ENCODE results near the gene SCO1. TPM values are rescaled to one million over a fixed set of nuclear protein-coding genes. Genes with fewer than 3 reads are reported as not detected.
"Not testable (repeated sequence)": the region's sequence is repeated elsewhere in the genome, so short reads cannot be mapped to it uniquely, and the experiment has no call there.

The SCO1 gene
- total and polyA plus RNA-seq, 8 donors = 8.0 to 61.1 (median 13.4) TPM

DNA sequence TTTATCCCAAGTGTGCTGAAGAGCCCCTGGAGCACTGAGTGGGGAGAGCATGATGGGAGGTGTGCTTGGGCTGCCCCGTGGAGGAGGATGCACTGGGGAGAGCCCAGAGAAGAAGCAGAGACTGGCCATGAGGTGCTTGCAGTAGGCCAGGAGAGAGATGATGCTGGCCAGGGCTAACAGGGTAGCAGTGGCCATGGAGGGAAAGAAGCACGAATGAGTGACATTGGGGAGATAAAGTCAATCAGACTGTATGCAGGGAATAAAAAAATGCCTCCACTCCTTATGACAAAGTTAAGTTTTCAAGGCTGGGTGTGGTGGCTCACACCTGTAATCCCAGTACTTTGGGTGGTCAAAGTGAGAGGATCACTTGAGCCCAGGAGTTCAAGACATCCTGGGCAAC lies 37.9 kb upstream of the SCO1 start:
- peaks cover 13 to 47% (median 35%) of the 10 kb centered on the region in 4 donors for H3K4me1 ChIP-seq
- no peak overlapping the region for H3K4me3 ChIP-seq
- DNase-seq = no peak
- no peaks in the 10 kb centered on the region for H3K9me3 ChIP-seq
- no peak overlapping the region for H3K27ac ChIP-seq
- intact Hi-C loops (cut with DNase I; ENCODE audit: low total_unique reads) = loop anchor here (5.0 kb wide), 1 partner anchor 112 kb away; no protein-coding TSS in a partner anchor
- TF ChIP-seq POLR2A (IDR thresholded peaks at IDR 0.05) (no peak), EP300 (IDR thresholded peaks at IDR 0.05) (no peak), POLR2AphosphoS5 (IDR thresholded peaks at IDR 0.05) (no peak)
- TF ChIP-seq, protein P1, sequence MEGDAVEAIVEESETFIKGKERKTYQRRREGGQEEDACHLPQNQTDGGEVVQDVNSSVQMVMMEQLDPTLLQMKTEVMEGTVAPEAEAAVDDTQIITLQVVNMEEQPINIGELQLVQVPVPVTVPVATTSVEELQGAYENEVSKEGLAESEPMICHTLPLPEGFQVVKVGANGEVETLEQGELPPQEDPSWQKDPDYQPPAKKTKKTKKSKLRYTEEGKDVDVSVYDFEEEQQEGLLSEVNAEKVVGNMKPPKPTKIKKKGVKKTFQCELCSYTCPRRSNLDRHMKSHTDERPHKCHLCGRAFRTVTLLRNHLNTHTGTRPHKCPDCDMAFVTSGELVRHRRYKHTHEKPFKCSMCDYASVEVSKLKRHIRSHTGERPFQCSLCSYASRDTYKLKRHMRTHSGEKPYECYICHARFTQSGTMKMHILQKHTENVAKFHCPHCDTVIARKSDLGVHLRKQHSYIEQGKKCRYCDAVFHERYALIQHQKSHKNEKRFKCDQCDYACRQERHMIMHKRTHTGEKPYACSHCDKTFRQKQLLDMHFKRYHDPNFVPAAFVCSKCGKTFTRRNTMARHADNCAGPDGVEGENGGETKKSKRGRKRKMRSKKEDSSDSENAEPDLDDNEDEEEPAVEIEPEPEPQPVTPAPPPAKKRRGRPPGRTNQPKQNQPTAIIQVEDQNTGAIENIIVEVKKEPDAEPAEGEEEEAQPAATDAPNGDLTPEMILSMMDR (IDR thresholded peaks at IDR 0.05) = no peak
- WGBS, 5 donors = 67 to 84% (median 75%) methylated on average over 2 of the region's 2 CpGs
- H3K36me3 ChIP-seq = no peaks in the 10 kb centered on the region
- no peaks in the 10 kb centered on the region for H3K27me3 ChIP-seq

DNA sequence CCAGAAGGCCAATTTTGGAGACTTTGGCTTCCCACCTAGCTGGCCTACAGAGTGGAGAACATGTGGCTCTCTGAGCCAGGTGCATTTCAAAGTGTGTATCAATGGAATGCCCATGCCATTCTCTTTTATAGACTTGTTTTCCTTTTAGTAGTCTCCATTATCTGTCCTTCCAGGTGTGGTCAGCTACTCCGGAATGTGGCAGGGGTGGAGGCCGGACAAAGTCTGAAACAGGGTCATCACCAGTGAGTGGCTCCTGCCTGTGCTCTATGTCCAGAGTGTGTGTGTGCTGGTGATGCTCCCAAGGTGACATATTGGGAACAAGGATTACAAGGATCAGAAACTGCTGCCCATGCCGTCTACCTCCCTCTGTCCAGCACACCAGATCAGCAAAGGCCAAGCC lies 36.3 kb upstream of the SCO1 start:
- intact Hi-C loops (cut with DNase I; ENCODE audit: low total_unique reads) = no loop called here
- peaks cover 0 to 7% (median 0%) of the 10 kb centered on the region in 3 donors for H3K27me3 ChIP-seq
- TF ChIP-seq POLR2AphosphoS5 (IDR thresholded peaks at IDR 0.05) (no peak), POLR2A (IDR thresholded peaks at IDR 0.05) (no peak), EP300 (IDR thresholded peaks at IDR 0.05) (no peak)
- TF ChIP-seq, protein P1 (IDR thresholded peaks at IDR 0.05) = no peak
- DNase-seq = no peak
- 68 to 81% (median 72%) methylated on average over 3 of the region's 3 CpGs for WGBS, 5 donors
- no peaks in the 10 kb centered on the region for H3K36me3 ChIP-seq
- H3K4me3 ChIP-seq = no peak overlapping the region
- H3K9me3 ChIP-seq = no peaks in the 10 kb centered on the region
- peaks cover 13 to 47% (median 31%) of the 10 kb centered on the region in 4 donors for H3K4me1 ChIP-seq
- no peak overlapping the region for H3K27ac ChIP-seq

DNA sequence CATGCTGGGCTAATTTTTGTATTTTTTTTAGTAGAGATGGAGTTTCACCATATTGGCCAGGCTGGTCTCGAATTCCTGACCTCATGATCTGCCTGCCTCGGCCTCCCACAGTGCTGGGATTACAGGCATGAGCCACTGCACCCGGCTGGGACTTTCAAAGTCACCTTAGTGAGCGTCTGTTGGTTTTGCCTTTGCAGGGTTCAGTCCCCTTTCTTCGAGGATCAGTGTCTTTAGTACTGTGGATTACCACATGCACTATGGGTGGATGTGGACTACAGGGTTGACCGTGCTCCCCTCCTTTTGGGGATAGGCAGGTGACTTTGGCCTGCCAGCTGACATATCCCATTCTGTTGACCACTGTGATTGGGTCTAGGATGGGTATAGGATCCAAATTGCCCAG lies 34.8 kb upstream of the SCO1 start:
- H3K9me3 ChIP-seq; intact Hi-C loops (cut with DNase I; ENCODE audit: low total_unique reads); DNase-seq; H3K36me3 ChIP-seq; H3K27me3 ChIP-seq; H3K4me3 ChIP-seq: not testable (repeated sequence)
- 77 to 93% (median 87%) methylated on average over 6 of the region's 6 CpGs for WGBS, 5 donors
- peaks cover 0 to 36% (median 20%) of the 10 kb centered on the region in 4 donors for H3K4me1 ChIP-seq
- peak overlapping the region in 1 of 5 donors; percentile 94 for H3K27ac ChIP-seq

DNA sequence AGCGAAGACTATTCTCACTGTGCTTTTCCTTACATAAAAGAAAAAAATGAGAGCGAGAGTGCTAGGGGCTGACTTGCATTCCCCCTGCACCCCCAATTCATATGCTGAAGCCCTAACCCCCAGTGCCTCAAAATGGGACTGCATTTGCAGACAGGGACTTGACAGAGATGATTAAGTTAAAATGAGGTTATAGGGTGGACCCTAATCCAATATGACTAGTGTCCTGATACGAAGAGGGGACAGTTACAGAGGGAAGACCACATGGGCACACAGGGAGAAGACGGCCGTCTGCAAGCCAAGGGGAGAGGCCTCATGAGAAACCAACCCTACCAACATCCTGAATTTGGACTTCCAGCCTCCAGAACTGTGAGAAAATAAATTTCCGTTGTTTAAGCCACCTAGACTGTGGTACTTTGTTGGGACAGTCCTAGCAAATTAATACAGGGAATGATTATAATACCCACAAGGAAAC lies 34.1 kb upstream of the SCO1 start:
- TF ChIP-seq POLR2A (IDR thresholded peaks at IDR 0.05) (no peak), POLR2AphosphoS5 (IDR thresholded peaks at IDR 0.05) (no peak)
- peaks cover 0 to 10% (median 4%) of the 10 kb centered on the region in 4 donors for H3K36me3 ChIP-seq
- no peaks in the 10 kb centered on the region for H3K9me3 ChIP-seq
- H3K4me3 ChIP-seq = peak overlapping the region in 3 of 4 donors; percentile 61 to 78 (median 64)
- intact Hi-C loops (cut with DNase I; ENCODE audit: low total_unique reads) = no loop called here
- peaks cover 0 to 7% (median 0%) of the 10 kb centered on the region in 3 donors for H3K27me3 ChIP-seq
- WGBS, 5 donors = 61 to 80% (median 72%) methylated on average over 6 of the region's 6 CpGs
- H3K27ac ChIP-seq = peak overlapping the region; percentile 66 to 96 (median 94)
- no peak for DNase-seq
- H3K4me1 ChIP-seq = peaks cover 0 to 30% (median 14%) of the 10 kb centered on the region in 4 donors

DNA sequence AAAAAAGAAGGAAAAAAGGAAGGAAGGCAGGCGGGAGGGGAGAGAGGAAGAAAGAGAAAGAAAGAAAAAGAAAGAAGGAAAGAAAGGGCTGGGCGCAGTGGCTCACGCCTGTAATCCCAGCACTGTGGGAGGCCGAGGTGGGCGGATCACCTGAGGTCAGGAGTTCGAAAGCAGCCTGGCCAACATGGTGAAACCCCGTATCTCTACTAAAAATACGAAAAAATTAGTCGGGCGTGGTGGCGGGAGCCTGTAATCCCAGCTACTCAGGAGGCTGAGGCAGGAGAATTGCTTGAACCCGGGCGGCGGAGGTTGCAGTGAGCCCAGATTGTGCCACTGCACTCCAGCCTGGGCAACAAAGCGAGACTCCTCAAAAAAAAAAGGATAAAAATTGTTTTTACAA lies 32.9 kb upstream of the SCO1 start:
- intact Hi-C loops (cut with DNase I; ENCODE audit: low total_unique reads); DNase-seq: not testable (repeated sequence)

More for the DNA sequence above, 32.9 kb upstream of the SCO1 start:
- peak overlapping the region; percentile 61 to 78 (median 69) for H3K4me3 ChIP-seq
- H3K4me1 ChIP-seq = peaks cover 0 to 30% (median 14%) of the 10 kb centered on the region in 4 donors
- H3K27ac ChIP-seq = peak overlapping the region; percentile 92 to 98 (median 95)
- H3K27me3 ChIP-seq, H3K9me3 ChIP-seq: not testable (repeated sequence)
- WGBS, 5 donors = 5 to 11% (median 8%) methylated on average over 15 of the region's 15 CpGs
- peaks cover 0 to 22% (median 16%) of the 10 kb centered on the region in 4 donors for H3K36me3 ChIP-seq

All from stomach (tissue), 9 donors.